ENCODE data around the gene CAVIN1.
"Not testable (repeated sequence)": the region's sequence is repeated elsewhere in the genome, so short reads cannot be mapped to it uniquely, and the experiment has no call there.

CAVIN1 gene

GRCh38 chr17:42405963-42406495, 17.0 kb downstream of the CAVIN1 start:
- DNase-seq (ENCODE audit: low spot score), result peak; percentile 84

- no peak for DNase-seq (ENCODE audit: low spot score)
Observed at GRCh38 chr17:42405076-42405475, 18.0 kb downstream of the CAVIN1 start.

GRCh38 chr17:42404326-42405055, 18.6 kb downstream of the CAVIN1 start:
- no peak for DNase-seq (ENCODE audit: low spot score)

- peak; percentile 70 for DNase-seq (ENCODE audit: low spot score)
Observed at GRCh38 chr17:42403150-42403549, 19.9 kb downstream of the CAVIN1 start.

GRCh38 chr17:42402117-42402516, 20.9 kb downstream of the CAVIN1 start:
- no peak for DNase-seq (ENCODE audit: low spot score)

- not testable (repeated sequence) for DNase-seq (ENCODE audit: low spot score)
Observed at GRCh38 chr17:42400844-42401375, 22.1 kb downstream of the CAVIN1 start.

GRCh38 chr17:42399948-42400843, 22.9 kb downstream of the CAVIN1 start:
- no peak for DNase-seq (ENCODE audit: low spot score)

GRCh38 chr17:42399121-42399520, 23.9 kb downstream of the CAVIN1 start:
- no peak for DNase-seq (ENCODE audit: low spot score)

DNA sequence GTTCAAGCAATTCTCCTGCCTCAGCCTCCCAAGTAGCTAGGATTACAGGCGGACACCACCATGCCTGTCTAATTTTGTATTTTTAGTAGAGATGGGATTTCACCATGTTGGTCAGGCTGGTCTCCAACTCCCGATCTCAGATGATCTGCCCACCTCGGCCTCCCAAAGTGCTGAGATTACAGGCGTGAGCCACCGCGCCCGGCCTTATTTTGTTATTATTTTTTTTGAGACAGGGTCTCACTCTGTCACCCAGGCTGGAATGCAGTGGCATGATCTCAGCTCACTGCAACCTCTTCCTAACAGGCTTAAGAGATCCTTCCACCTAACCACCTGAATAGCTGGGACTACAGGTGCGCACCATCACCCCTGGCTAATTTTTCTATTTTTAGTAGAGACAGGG, 27.5 kb downstream of the CAVIN1 start:
- DNase-seq (ENCODE audit: low spot score), result not testable (repeated sequence)

GRCh38 chr17:42394838-42395237, 28.2 kb downstream of the CAVIN1 start:
- DNase-seq (ENCODE audit: low spot score), result no peak

DNA sequence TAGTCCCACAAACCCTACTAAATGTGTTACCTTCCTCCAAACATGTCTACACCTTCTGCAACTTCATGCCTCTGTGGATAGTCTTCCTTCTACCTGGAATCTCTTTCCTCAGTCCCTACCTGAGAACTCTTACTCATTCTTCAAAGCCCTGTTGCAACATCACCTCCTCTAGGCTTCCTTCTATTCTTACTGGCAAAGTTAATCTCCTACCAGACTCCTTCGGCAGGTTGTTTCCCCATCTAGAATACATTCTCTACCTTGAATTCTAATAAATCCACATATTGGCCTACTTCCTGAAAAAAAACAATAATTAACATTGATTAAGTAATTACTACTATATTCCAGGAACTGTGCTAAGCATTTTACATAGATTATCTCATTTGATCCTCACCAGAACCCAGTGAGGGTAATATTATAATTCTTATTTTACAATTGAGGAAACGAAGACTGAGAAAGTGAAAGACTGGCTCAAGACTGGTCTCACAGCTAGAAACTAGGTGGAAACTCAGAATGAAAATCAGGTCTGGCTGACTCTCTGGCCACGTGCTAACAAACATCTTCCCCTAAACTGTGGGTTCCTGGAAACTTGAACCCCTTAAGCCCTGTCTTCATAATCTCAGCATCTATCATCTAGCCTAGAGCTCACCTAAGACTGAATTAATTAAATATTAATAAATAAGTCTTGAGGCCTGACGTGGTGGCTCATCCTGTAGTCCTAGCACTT, 30.2 kb downstream of the CAVIN1 start:
- DNase-seq (ENCODE audit: low spot score), result no peak

- DNase-seq (ENCODE audit: low spot score), result not testable (repeated sequence)
Observed at GRCh38 chr17:42391439-42391838, 31.6 kb downstream of the CAVIN1 start.

DNA sequence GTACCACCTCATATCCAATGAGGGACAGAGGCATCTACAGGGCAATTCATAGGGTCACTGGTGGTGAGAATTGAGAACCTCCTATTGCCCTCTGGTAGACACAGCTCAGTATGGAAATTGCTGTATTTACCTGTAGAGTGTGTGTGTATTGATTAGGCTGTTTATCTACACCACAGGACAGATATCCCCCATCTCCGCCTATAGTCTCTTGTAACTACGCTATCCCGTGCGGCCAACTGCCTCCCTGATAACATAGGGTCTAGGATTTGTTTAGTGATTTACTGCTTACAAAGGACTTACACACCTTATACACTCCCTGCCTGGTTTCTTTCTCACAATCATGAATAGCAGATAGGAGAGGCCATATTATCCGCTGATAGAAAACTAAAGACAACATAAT, 33.2 kb downstream of the CAVIN1 start:
- DNase-seq (ENCODE audit: low spot score), result no peak

DNA sequence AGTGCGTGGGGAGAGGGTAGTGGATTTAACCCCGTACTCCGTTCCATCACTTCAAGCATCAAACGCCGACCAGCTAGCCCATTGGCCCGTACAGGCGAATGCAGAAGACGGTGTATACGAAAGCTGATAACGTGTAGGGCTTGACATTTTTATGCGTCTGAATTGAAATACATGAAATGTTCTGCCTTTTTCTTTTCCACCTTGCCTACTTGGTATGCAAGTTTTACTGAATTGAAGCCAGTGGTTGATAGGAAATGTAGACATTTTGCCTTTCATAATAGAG, 34.0 kb downstream of the CAVIN1 start:
- DNase-seq (ENCODE audit: low spot score), result no peak

GRCh38 chr17:42388381-42389134, 34.5 kb downstream of the CAVIN1 start, which contains the start of gene STAT3:
Gene STAT3, minus strand, starts transcription at chr17:42388442. Its CDS starts 39,926 bp downstream, at chr17:42348516.
- peak; percentile 100 for DNase-seq (ENCODE audit: low spot score)

- peak; percentile 34 for DNase-seq (ENCODE audit: low spot score)
Observed at GRCh38 chr17:42387661-42388380, 35.2 kb downstream of the CAVIN1 start.

- peak; percentile 39 for DNase-seq (ENCODE audit: low spot score)
Observed at GRCh38 chr17:42386777-42387657, 36.0 kb downstream of the CAVIN1 start.

DNA sequence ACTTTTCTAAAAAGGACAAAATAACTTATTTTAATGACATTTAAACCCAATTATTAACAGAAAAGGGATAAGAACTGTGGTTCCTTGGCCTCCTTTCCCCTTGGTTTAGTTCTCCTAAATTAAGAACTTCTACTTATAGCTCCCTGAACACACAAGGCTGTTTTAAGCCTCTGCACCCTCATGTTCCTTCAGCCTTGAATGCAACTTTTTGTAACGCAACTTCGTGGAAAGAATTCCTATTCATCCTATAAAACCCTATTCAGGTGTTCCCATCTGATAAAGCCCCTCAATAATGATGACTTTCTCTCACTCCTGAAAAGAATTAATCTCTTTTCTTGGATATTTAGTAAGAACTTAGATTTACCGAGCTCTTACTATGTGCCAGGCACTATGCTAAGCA, 41.2 kb downstream of the CAVIN1 start:
- no peak for DNase-seq (ENCODE audit: low spot score)

DNA sequence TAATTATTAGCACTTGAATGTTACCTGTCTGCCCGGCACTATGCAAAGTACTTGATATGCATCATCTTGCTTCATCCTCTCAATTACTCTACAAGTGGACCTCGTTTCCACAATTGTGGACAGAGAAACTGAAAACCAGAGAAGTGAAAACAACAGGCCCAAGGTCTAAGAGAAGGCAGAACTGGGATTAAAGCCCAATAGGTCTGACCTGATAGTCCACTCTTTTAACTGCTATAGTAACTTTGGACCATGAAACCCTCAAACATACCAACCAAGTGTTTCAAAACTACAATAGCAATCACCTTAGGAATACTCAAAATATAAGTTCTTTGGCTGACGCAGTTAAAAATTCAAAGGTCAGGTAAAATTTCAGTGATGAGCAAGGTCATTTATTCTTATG, 42.1 kb downstream of the CAVIN1 start:
- DNase-seq (ENCODE audit: low spot score), result no peak

All from NAMALWA (cell line).